Stimulated activated CD8-positive, alpha-beta memory T cell treated with anti-CD3 and anti-CD28 coated beads, Interleukin-12 subunit alpha, Interleukin-12 subunit beta, amount 100 ng/mL, for 1 hour (primary cell): ENCODE measurements around the gene ADAMTS17.

Source experiments
- DNase-seq: peaks from one replicate; pipeline ENCODE4 v3.0.0-alpha.2; 2020; ENCODE audit warnings: low read depth

ADAMTS17 gene

DNA sequence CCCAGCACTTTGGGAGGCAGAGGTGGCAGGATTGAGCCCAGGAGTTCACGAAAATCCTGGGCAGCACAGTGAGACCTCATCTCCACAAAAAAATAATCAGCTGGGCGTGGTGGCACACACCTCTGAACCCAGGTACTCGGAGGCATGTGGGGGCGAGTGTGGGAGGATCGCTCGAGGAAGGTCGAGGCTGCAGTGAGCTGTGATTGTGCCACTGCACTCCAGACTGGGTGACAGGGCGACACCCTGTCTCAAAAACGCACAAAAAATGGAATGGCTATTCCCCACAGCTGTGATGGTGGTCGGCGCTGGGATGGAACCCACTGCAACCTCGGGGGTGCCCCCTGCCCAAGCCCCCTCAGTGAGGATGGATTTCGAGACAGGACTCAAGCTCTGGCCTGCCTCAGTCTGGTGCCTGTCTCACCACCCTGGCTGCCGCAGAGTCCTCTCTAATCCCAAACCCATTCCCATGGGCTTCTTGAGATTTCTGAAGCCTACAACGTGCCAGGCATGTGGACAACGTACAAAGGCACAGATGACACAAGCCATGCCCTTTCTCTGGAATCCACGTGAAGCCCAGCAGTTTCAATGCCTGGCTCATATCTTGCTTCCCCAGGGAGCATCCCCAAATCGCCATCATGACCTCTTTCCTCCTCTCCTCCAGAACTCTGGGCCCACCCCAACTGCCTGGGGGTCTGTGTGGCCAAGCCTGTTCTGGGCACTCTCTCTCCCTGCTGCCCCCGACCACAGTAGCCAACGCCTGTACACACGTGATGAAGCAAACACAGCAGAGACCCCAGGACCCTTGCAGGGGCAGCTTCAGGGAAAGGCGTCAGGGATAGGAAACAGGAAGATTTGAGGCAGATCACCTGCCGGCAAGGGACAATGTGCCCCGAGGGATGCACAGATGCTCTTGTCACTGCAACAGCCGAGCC lies 32.4 kb downstream of the ADAMTS17 start:
- no peak for DNase-seq

DNA sequence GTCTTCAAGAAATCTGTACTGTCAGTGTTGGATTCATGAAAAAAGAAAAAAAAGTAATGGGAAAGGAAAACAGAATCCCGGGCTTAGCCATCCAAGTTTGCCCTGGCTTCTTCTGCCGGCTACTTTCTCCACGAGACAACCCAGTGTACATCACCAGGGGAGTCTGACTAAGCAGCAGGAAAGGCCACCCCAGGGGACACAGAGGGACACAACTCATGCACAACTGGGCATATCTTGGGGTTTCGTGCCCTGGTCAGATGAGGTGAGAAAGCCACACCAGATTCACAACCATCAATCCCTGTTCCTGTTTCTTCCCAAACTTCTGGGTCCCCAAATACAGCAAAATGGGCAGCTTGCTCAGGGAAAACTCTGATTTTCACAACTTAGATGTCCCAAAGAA lies 33.2 kb downstream of the ADAMTS17 start:
- DNase-seq = no peak

DNA sequence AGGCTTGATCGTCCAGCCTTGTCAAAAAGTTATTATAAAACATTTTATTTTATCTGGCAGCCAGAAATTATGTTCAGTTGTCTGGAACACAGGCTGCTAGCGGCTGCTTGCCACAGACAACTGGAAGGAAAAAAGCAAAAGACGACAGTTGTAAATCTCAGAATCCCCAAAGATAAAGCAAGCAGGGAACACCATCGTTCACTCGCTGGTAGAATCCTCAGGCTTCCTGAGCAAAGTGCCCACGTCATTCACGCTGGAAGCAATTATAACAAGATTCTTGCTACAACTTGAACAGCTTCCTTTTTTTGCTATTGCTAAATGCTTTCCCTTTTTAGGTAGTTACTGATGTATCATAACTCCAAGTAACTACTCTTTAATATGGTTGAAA lies 33.6 kb downstream of the ADAMTS17 start:
- DNase-seq = no peak

DNA sequence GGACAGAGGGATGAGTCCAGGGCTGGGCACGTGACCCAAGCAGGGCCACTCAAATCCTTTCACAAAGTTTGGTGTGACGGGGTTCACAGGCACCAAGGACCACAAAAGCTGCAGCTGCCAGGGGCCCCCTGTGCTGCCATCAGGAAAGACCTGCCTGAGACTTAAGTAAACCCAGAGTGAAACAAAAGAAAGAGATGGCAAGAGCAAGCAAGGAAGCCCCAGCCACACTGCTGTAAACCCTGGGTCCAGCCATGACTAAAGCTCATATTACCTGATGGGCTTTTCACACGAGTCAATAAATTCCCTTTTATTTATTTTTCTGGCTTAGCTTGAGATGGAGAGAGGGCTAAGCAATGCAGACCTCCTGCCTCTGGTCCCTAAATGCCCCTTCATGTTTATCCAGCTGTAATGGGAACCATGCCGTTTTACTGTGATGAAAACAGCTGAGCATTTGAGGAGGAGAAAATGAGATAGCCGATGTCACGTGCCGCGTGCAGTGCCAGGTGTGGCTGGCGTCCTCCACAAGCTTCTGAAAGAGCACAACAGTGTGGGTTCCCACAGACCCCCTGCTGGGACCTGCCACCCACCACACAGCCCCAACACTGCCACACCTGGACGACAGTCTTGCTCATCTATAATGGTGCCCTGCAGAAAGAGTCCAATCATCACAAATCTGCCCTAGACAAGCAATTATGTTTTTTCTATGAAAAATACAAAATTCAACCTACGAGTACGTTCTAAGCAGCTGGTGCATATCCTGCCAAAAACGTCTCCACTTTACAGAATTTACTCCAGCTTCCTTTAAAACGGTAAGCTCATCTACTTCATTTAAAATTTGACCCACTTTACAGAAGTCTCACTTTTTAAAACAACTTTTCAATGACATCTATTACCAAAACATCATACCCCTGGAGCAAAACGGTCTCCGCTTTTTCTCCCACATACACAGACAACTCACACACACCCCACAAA lies 34.2 kb downstream of the ADAMTS17 start:
- no peak for DNase-seq

DNA sequence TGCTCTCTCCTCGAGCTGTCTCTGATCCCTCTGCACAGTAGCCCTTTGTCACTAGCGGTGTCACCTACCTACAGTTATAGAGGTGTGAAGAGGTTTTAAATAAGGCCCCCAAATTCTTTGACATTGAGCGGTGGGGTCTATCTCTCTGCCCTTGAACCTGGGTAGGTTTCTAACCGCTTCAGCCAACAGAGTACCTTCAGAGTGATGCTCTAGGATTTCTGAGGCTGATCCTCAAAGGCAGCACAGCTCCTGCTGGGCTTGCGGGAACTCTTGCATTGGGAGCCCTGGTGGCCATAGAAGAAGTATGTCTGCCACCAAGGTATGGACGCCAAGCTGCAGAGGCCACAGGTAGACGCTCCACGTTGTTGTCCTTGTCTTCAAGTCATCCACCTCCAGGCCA lies 35.7 kb downstream of the ADAMTS17 start:
- no peak for DNase-seq

DNA sequence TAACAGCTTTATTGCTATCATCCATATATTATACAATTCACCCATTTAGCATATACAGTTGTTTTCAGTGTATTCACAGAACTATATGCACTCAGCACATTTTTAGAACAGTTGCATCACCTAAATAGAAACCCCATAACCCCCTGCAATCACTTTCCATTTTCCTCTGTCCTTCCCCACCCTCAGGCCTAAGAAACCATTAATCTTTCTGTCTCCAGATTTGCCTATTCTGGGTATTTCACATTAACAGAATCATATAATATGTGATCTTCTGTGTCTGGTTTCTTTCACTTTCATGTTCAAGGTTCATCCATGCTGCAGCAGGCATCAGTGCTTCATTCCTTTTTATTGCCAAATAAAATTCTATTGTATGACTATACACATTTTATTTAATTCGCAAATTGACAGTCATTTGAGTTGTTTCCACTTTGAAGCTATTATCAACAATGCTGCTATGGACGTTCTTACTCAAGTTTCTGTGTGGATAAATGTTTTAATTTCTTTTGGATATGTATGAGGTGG lies 39.8 kb downstream of the ADAMTS17 start:
- DNase-seq = no peak

DNA sequence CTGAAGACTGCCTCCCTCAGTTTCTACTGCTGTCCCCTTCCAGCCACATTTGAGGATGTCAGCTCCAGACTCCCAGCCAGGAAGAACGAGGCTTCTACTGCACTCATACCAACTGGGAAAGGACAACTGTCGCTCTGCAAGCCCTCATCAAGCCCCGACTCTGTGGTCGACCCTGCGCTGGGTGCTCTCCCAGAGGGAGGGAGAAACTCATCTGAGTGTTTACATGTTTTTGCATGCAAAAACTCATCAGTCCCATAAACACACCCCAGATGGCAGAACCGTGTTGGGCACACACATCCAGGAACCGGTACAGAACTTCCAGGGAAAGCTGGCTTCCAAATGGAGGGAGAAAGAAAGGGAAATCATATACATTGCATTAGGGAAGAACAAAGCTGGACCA lies 43.5 kb downstream of the ADAMTS17 start:
- no peak for DNase-seq

DNA sequence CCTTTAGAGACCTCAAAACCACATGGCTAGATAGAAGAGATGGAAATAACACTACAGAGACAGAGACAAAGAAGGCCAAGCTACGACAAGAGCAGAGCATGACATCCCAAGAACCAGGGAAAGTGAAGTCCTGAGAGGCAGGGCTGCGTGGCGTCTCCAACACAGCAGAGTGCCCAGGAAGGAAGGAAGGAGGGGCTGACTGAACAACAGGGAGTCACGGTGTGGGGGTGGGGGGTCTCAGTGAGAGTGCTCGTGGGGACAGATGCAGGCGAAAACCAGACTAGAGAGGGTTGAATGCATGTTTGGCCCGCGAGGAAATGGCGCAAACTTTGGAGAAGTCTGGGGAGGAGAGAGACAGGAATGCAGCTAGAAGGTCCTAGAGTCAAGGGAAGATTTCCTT lies 44.0 kb downstream of the ADAMTS17 start:
- no peak for DNase-seq

DNA sequence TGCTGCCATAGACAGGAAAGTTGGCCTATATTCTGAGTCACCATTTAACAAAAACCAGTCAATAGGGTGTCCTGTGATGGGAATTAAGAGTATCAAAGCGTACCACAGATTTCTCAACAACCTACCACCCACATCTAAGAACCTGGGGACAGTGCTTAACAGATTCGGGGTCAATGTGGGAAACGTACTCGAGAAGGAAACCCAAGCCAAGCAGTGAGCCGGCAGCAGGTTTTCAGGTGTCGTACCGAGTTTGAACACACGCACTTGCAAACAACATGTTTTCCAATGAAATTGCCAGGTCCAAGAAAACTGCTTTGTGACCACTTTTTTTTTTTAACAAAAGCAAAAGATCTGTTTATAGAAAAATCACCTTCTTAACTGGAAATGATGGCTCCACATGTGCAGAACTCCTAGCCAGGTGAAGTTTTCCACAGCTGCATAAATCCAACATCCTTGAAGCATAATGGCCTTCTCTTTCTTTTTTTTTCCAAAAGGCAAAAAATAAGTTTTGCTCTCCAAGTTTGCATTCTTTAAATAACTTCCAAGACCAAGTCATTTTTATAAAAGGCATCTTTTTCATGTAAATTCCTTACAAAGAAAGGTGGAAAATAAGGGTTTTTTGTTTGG lies 45.7 kb downstream of the ADAMTS17 start:
- DNase-seq = no peak

DNA sequence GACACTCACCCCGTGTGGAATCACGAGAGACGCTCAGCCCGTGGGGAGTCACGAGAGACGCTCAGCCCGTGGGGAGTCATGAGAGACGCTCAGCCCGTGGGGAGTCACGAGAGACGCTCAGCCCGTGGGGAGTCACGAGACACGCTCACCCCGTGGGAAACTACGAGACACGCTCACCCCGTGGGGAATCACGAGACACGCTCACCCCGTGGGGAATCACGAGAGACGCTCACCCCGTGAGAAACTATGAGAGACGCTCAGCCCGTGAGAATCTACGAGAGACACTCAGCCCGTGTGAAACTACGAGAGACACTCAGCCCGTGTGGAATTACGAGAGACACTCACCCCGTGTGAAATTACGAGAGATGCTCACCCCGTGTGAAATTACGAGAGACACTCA lies 49.8 kb downstream of the ADAMTS17 start:
- DNase-seq = no peak

DNA sequence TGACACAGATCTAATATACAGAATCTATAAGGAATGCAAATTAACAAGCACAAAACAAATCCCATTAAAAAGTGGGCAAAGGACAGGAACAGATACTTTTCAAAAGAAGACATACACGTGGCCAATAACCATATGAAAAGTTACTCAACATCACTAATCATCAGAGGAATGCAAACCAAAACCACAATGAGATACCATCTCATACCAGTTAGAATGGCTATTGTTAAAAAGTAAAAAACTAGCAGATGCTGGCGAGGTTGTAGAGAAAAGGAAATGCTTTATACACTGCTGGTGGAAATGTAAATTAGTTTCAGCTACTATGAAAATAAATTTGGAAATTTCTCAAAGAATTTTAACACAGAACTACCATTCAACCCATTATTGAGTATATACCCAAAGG lies 50.7 kb downstream of the ADAMTS17 start:
- no peak for DNase-seq

DNA sequence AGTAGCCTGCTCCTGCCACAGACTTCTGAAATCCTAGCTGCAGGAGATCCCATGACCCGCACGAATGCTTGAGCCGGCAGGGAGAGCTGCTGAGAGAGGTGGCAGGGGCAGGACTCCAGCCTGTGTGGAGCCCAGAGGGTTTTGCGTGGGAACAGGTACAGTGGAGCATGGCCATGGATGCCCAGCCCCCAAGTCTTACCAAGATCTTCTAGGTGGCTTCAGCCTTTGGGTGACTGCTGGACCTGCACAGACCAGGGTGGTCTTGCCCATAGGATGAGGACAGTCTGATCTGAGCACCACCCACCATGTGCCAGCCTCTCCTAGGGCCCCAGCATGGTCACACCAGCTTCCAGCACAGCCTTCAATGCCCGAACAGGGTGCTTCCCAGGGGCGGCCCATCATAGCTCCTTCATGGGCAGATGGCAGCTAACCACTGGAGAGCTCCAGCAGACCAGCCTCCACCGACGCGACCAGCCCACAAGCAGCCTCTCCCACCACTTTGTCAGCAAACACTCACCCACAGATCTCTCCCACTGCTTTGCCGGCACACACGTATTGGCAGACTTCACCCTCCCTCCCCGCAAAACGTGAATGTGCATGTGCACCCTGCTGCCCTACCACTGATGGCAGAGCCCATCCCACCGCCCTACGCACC lies 56.0 kb downstream of the ADAMTS17 start:
- no peak for DNase-seq

DNA sequence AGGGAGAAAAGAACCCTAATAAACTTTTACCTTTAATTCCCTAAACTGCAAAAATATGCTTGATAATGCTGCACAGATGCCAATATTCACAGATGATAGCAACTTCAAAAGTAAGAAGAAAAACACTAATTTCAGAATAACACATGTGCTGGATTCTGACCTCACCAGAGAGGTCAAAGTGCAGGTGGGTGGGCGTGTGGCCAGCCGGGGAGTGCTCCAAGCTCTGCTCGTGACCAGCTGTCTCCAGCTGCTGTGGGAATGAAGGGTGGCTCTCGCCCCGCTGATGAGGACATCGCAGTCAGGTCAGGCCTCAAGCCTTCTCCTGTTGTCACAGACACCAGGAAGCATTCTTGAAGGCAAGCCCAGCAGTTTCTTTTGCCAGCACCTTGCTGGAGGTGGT lies 57.1 kb downstream of the ADAMTS17 start:
- DNase-seq = no peak

DNA sequence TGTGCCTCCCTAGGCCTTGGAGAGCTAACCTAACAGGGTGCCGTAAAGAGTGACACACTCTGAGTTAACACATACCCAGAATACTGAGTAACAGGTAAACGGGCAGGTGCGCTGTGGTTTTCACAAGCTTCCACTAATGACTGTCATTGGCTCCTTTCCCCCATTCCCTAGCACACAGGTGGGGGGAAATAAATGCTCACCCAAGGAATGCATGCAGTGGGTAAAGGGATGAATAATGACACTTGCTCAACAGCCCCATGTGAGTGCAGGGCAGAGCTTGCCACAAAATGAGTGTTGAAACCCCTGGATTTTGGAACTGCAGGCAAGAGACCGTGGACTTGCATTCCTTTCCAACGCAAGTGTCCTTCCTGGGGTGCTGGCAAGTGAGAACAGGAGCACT lies 57.6 kb downstream of the ADAMTS17 start:
- DNase-seq = no peak

DNA sequence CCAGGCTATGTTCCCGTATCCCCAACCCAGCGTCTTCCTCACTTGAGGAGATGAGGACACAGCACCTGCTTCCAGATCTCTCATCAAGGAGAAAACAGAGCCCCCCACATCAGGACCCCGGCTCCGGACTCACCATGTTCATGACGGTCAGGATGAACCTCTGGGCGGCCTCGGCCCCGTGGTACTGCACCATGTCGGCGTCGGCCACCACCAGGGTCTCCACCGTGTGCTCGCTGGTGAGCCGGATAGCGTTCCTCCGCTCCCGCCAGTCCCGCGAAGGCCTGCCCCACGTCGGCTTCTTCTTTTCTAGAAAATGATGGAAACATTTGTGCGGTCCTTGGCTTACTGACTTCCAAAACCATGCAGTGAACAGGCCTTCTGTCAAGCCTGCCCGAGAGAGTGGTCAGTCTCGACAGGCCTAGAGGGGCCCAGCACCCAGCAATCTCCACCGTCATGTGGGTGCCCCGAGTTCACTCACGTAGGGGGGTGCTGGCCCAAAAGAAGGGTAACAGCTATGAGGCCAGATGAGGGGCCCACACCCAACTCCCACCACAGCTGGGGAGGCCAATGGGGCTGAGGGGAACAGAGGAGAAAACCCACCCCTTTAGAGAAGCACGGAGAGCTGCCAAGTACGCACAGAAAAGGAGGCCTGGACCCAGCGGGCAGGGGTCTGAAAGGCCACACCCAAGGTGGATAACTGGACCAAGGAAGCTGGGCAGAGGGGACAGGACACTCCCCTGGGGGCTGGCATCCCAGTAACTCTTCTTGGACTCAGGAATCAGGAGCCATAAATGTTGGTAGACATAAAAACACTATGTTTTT lies 60.5 kb downstream of the ADAMTS17 start:
- DNase-seq = no peak

DNA sequence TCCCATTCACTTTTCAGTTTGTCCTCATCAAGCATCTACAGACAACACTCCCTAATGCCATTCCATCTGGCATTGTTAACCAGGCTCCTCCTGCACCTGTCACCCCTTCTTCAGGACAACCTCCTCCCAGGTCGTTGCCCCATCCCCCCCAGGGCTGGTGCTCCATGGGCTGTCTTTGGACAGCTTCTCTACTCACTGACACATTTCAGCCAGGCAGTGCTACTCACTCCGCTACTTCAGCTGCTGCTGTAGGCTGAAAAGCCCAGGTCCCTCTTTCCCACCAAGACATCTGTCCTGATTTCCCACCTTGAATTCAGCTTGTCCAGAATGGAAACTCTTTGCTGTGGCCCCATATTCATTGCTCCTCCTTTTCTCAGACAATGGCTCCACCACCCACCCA lies 61.9 kb downstream of the ADAMTS17 start:
- no peak for DNase-seq

DNA sequence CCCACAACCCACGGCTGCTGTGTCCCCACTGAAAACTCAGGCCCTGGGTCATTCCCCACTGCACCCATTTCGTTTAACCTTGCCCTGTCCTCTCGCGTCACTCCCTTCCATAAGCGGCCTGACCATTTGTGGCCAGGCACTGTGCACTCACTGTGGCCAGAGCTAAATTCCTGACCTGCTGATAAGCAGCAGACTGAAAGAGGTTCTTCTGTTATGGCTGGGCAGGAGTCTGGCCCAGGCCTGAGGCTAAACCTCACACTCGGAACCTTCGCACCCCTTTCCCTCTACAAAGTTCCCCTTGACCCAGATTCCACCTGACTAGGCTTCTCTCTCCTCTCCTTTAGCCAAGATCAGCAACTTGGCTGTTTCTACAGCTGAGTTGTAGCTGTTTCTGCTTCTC lies 62.3 kb downstream of the ADAMTS17 start:
- DNase-seq = no peak

DNA sequence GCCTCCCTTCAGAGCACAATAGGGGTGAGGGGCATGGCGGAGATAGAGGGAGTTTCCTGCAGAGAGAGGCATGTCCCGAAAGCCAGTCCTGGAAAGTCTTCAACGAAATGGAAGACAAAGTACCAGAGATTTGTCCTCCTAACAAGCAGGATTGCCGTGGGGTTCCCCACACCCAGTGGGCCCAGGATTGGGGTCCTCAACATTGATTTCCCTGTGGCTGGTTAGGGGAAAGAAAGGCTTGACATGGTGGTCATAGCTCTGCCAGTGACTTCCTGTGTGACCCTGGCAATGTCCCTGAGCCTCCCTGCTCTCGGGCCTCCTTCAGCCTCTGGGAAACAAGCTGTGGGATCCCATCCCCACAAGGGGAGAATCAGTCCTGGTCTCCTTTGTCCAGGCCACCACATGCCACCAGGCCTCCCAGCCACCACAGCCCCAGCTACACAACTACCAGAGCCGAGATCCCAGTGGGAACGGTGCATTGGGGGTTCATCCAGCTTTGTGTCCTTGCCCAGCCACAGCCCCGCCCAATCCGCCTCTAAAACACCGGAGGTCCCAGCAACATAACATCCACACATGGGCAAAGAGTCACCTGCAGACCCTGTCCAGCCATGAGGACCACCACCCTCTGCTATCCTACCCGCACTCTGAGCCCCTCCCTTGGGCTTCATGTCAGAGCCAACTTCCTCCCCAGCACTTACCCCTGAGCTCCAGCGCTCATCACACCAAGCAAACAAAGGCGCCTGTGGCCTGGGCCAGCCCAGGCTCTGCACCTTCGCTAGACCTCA lies 63.0 kb downstream of the ADAMTS17 start:
- DNase-seq = no peak

DNA sequence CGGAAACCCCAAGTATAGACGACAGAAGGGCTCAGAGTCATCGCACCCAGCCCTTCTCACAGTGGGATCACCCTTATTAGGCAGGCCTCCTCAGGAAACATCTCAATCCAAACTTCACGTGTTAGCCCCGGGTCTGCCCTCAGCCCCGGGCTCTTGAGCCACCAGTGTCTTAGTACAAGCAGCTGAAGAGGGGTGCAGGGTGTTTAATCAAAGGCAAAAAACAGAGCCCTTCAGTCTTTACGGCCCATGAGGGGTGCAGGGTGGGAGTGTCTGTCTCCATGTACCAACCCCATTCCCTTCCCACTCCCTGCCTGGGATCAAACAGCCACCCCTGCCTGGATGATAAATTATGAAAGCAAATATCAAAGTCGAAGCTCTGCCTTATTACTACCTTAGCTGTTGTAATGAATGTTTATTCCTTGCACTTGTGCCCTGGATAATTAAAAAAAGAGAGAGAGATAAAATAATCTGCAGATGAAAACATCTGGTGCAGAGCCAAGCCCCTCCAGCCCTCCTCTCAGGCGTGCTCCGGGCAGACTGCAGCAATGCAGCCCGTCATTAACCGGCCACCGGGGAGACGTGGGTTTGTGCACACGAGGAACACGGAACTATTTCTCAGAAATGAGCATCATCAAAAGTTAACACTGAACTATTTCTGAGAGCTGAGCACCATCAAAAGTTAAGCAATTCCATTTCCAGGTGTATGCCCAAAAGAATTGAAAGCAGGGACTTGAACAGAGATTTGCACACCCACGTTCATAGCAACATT lies 64.5 kb downstream of the ADAMTS17 start:
- no peak for DNase-seq
